ENCODE results near the gene BARHL1. TPM values are rescaled to one million over a fixed set of nuclear protein-coding genes. Genes with fewer than 3 reads are reported as not detected.

Gene BARHL1
- total and polyA plus RNA-seq, 9 of the 15 experiments (the other 6 are each of a cell fraction or from before 2014, with no cell fraction given): not detected

DNA sequence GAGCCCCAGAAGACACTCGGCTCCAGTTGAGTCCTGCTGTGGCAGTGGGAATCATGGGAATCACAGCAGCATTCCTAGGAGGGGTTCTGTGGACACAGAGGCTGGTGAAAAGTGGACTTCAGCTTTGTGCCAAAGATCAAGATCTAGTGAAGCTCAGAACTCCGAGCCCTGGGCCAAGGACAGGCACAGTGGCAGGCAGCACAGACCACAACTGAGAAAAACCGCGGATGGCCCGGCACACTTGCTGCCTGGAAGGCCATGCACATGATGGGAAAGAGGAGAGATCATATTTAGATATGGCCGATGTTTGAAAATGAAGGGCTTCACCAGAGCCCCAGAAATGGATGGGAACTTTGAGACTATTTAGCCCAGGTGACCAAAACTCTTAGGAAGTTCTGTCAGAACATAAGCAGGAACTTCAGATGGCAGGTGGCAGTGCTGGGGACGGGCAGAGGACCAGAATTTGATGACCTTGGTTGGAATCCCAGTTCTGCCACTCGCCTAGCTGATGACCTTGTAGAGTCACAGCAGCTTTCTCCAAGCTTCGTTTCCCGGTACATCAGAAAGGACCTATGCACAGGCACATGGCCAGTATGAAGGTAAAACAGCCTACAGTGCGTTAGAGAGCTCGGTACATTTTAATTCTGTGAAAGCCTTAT, 18.0 kb downstream of the BARHL1 start (continued):
- TF ChIP-seq GTF2F1 (IDR thresholded peaks at IDR 0.05; ENCODE audit: low read depth, low read length): no peak

DNA sequence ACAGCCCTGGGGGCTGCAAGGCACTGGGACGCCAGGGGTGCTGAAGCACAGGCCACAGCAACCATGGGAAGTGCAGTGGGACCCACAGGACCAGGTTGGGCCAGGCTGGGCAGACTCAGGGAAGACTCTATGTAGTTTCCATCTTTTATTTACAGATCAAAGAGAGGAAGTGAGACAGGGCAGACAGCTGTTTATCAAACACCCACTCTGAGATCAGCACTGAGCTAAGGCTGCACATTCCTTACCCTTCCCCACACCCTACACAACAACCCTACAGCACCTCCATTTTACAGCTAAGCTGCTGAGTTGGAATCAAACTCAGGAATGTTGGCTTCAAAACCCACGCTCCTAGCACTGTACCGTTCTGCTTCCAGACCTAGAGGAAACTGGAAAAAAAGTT, 19.8 kb downstream of the BARHL1 start:
- Histone ChIP-seq H3K4me2 (ENCODE audit: insufficient read depth, low read length) (no peak overlapping the region), H3K27me3 (ENCODE audit: control insufficient read depth in 2 of 2, insufficient read depth in 2 of 2, low read length in 2 of 2) (no peaks in the 10 kb centered on the region), H3K9me3 (replicated peaks; ENCODE audit: control insufficient read depth, insufficient read depth, low read depth, low read length) (no peaks in the 10 kb centered on the region), H3K27ac (ENCODE audit: extremely low read depth, low read depth, low read length) (no peak overlapping the region), H3K4me3 (no peak overlapping the region), H2AFZ (ENCODE audit: low read depth, low read length) (no peak overlapping the region), H3K9ac (ENCODE audit: insufficient read depth in 1 of 2, low read depth in 2 of 2, low read length in 2 of 2) (no peak overlapping the region), H3K79me2 (ENCODE audit: control insufficient read depth, insufficient read depth, low read length) (no peaks in the 10 kb centered on the region), H4K20me1 (replicated peaks; ENCODE audit: control insufficient read depth, insufficient read depth, low read length) (peaks cover 8% of the 10 kb centered on the region), H3K36me3 (ENCODE audit: control insufficient read depth, insufficient read depth, low read length) (peaks cover 88% of the 10 kb centered on the region), H3K9me1 (ENCODE audit: control insufficient read depth, insufficient read depth, low read length) (no peaks in the 10 kb centered on the region), H3K4me1 (replicated peaks in 1 of 2; ENCODE audit: control insufficient read depth in 2 of 2, insufficient read depth in 2 of 2, low read length in 2 of 2) (peaks cover 0 to 3% of the 10 kb centered on the region in 2 experiments; a peak in 1 of 5 replicates)
- peak; percentile 31; the same call in 1 of the 2 replicates for TF ChIP-seq SPI1 (IDR thresholded peaks at IDR 0.05; ENCODE audit: borderline replicate concordance, low read depth, low read length)
- no peak for TF ChIP-seq ZFPM2 (CRISPR knock-in tag; IDR thresholded peaks at IDR 0.05)
- TF ChIP-seq CHCHD3 (CRISPR knock-in tag; IDR thresholded peaks at IDR 0.05): no peak
- TF ChIP-seq NFE2 (IDR thresholded peaks at IDR 0.05; ENCODE audit: low read depth): no peak
- TF ChIP-seq CTBP1 (IDR thresholded peaks at IDR 0.05; ENCODE audit: borderline replicate concordance): no peak
- TF ChIP-seq TCF7L2 (IDR thresholded peaks at IDR 0.05; ENCODE audit: low read depth, low read length): no peak
- in situ Hi-C loops (cut with MboI) (no loop called here), intact Hi-C loops (cut with micrococcal nuclease) (no loop called here)
- 41% methylated on average over 3 of the region's 3 CpGs for WGBS (ENCODE audit: insufficient coverage, low coverage, missing lambda C conversion rate)
- no peak for FAIRE-seq
- DNase-seq (ENCODE audit: extremely low read depth in 1 of 4, low spot score in 3 of 4): no peak
- ATAC-seq: no peak
- ChIA-PET CTCF (ENCODE audit: low intra/inter-chr PET ratio) (no interaction called here), POLR2A (interaction anchor here (0.6 kb wide), 1 partner anchor 43 kb away, joined by 3 read pairs; no protein-coding TSS in a partner anchor)
- BruUV-seq (replicated peaks): no TSS peak

All from K562 (cell line).